Ovary (tissue), 3 donors: Measurements from ENCODE around the gene CTDSPL.

Experiments used
- CTCF ChIP-seq, 3 donors: fragments of 450-650 bp in 2 of 3; fragments of 200-600 bp in 1 of 3; IDR thresholded peaks; one replicate each; pipeline versions ENCODE4 v1.5.1 to v1.8.0; 2016 to 2022; ENCODE audit warnings: antibody characterized with exemption in 3 of 3, mild to moderate bottlenecking in 1 of 3
- EP300 ChIP-seq: sonication (generic); formaldehyde crosslinking; IDR thresholded peaks from one replicate; pipeline ENCODE4 v1.6.1; 2017; ENCODE audit warnings: antibody characterized with exemption
- POLR2A ChIP-seq: fragments of 450-650 bp; IDR thresholded peaks from one replicate; pipeline ENCODE4 v1.6.1; 2017; ENCODE audit warnings: antibody characterized with exemption, mild to moderate bottlenecking, moderate library complexity
- donor health status: DM: no; HTN: no; CAD: no.

- TF ChIP-seq CTCF (IDR thresholded peaks at IDR 0.05), result no peak
- TF ChIP-seq POLR2A, result no peak
- TF ChIP-seq EP300, result no peak
Observed at GRCh38 chr3:37813403-37813802, 48.3 kb upstream of the CTDSPL start.
